IMR-90 (cell line): Measurements from ENCODE around the gene PPP3CA.

Experiments
- CHD1 ChIP-seq: IDR thresholded peaks from 2 replicates; pipeline ENCODE4 v1.6.1; 2012; ENCODE audit warnings: low read depth, low read length, improper control_type of control experiment
- RFX5 ChIP-seq: IDR thresholded peaks from 2 replicates; pipeline ENCODE4 v1.8.0; 2012; ENCODE audit warnings: low read depth, mild to moderate bottlenecking, low read length, moderate library complexity
- TF ChIP-seq, protein P1 (sequence below): conservative IDR thresholded peaks from 2 replicates; pipeline ENCODE4 v1.5.1; 2012; ENCODE audit warnings: mild to moderate bottlenecking, low read depth, low read length, improper control_type of control experiment

DNA sequence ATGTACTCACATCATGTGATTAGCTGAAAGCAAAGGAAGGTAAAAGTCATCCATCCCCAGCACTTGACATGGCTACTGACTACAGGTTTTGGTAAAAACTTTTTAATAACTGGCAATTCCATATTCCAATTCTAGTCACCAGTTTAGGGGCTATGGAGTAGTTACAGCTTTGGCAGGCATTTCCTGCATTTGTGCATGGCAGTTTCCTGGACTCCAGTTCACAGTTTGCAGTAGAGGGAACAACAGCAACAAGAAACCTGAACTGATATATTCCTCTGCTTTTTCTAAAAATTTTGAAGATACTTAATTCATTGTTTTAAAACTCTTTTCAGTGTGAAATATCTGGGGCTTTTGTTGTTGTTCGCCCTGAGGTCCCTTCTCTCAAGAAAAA is 184.3 kb downstream of the PPP3CA start:
- no peak for TF ChIP-seq CHD1
- TF ChIP-seq, protein P1, sequence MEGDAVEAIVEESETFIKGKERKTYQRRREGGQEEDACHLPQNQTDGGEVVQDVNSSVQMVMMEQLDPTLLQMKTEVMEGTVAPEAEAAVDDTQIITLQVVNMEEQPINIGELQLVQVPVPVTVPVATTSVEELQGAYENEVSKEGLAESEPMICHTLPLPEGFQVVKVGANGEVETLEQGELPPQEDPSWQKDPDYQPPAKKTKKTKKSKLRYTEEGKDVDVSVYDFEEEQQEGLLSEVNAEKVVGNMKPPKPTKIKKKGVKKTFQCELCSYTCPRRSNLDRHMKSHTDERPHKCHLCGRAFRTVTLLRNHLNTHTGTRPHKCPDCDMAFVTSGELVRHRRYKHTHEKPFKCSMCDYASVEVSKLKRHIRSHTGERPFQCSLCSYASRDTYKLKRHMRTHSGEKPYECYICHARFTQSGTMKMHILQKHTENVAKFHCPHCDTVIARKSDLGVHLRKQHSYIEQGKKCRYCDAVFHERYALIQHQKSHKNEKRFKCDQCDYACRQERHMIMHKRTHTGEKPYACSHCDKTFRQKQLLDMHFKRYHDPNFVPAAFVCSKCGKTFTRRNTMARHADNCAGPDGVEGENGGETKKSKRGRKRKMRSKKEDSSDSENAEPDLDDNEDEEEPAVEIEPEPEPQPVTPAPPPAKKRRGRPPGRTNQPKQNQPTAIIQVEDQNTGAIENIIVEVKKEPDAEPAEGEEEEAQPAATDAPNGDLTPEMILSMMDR, result no peak
- no peak for TF ChIP-seq RFX5
